GM21786 (cell line): ENCODE measurements around the gene APLP1.
A peak's percentile ranks its signal among the peaks of the same experiment; 100 is the strongest.
"Not testable (repeated sequence)": the region's sequence is repeated elsewhere in the genome, so short reads cannot be mapped to it uniquely, and the experiment has no call there.

Experiments
- ATAC-seq: cut with Tn5 transposase; IDR thresholded peaks from one replicate; pipeline ENCODE4 v1.9.1; 2021; ENCODE audit not compliant: unreplicated experiment

APLP1 gene

GRCh38 chr19:35903550-35904179 is 35.3 kb downstream of the APLP1 start:
- ATAC-seq, result peak; percentile 47

GRCh38 chr19:35904311-35905068 is 36.1 kb downstream of the APLP1 start:
- ATAC-seq, result no peak

- ATAC-seq, result no peak
Observed at GRCh38 chr19:35905178-35905727, 36.9 kb downstream of the APLP1 start.

- no peak for ATAC-seq
Observed at GRCh38 chr19:35907377-35907745, 39.0 kb downstream of the APLP1 start.

GRCh38 chr19:35908010-35908441 is 39.7 kb downstream of the APLP1 start, which contains the start of gene TYROBP:
Gene TYROBP (minus strand): TSS chr19:35908295. CDS start chr19:35908228, 67 bp downstream.
- no peak for ATAC-seq

GRCh38 chr19:35908973-35909683 is 40.8 kb downstream of the APLP1 start:
- no peak for ATAC-seq

GRCh38 chr19:35909684-35910035 is 41.3 kb downstream of the APLP1 start:
- ATAC-seq, result no peak

- not testable (repeated sequence) for ATAC-seq
Observed at GRCh38 chr19:35910355-35910754, 42.0 kb downstream of the APLP1 start.

- no peak for ATAC-seq
Observed at GRCh38 chr19:35911173-35911572, 42.8 kb downstream of the APLP1 start.

GRCh38 chr19:35911790-35912189 is 43.4 kb downstream of the APLP1 start:
- ATAC-seq, result no peak

GRCh38 chr19:35913589-35913988 is 45.2 kb downstream of the APLP1 start:
- no peak for ATAC-seq

GRCh38 chr19:35915443-35915842 is 47.1 kb downstream of the APLP1 start:
- ATAC-seq, result no peak

GRCh38 chr19:35919306-35919705 is 50.9 kb downstream of the APLP1 start:
- no peak for ATAC-seq

- no peak for ATAC-seq
Observed at GRCh38 chr19:35921012-35921411, 52.6 kb downstream of the APLP1 start.

GRCh38 chr19:35925501-35925900 is 57.1 kb downstream of the APLP1 start:
- no peak for ATAC-seq

GRCh38 chr19:35928507-35928906 is 60.1 kb downstream of the APLP1 start:
- no peak for ATAC-seq
